ENCODE measurements around the gene AHNAK.
A peak's percentile ranks its signal among the peaks of the same experiment; 100 is the strongest.

AHNAK gene

DNA sequence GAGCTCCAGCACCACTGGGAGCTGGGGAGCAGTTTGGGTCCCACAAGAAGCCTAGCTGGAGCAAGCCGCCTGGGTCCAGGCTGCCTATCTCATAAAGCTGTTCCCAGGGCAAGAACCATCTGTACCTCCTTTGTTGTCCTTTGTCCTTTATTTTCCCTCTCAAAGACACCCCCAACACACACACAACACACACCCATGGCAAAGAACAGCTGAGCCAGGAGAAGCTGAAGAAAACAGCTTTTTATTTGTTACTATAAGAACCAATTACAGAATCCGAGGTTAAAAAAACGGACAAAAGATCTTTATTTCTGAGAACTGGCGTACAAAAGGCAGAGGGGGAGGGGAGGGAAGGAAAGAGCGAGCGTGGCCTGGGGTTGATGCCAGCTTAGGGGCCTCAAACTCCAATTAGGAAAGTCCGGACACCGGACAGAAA lies 46.4 kb upstream of the AHNAK start:
- TF ChIP-seq, protein P1, sequence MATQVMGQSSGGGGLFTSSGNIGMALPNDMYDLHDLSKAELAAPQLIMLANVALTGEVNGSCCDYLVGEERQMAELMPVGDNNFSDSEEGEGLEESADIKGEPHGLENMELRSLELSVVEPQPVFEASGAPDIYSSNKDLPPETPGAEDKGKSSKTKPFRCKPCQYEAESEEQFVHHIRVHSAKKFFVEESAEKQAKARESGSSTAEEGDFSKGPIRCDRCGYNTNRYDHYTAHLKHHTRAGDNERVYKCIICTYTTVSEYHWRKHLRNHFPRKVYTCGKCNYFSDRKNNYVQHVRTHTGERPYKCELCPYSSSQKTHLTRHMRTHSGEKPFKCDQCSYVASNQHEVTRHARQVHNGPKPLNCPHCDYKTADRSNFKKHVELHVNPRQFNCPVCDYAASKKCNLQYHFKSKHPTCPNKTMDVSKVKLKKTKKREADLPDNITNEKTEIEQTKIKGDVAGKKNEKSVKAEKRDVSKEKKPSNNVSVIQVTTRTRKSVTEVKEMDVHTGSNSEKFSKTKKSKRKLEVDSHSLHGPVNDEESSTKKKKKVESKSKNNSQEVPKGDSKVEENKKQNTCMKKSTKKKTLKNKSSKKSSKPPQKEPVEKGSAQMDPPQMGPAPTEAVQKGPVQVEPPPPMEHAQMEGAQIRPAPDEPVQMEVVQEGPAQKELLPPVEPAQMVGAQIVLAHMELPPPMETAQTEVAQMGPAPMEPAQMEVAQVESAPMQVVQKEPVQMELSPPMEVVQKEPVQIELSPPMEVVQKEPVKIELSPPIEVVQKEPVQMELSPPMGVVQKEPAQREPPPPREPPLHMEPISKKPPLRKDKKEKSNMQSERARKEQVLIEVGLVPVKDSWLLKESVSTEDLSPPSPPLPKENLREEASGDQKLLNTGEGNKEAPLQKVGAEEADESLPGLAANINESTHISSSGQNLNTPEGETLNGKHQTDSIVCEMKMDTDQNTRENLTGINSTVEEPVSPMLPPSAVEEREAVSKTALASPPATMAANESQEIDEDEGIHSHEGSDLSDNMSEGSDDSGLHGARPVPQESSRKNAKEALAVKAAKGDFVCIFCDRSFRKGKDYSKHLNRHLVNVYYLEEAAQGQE (IDR thresholded peaks at IDR 0.05; ENCODE audit: low read depth), result no peak
- TF ChIP-seq TAF1 (IDR thresholded peaks at IDR 0.05; ENCODE audit: low read depth) (no peak), EP300 (IDR thresholded peaks at IDR 0.05; ENCODE audit: borderline replicate concordance) (no peak), ZBTB7A (IDR thresholded peaks at IDR 0.05; ENCODE audit: low read depth) (no peak), TCF12 (IDR thresholded peaks at IDR 0.05; ENCODE audit: low read depth) (no peak), YY1 (IDR thresholded peaks at IDR 0.05; ENCODE audit: low read depth) (no peak), EGR1 (IDR thresholded peaks at IDR 0.05) (no peak), CEBPB (IDR thresholded peaks at IDR 0.05) (no peak)
- TF ChIP-seq, protein P2, sequence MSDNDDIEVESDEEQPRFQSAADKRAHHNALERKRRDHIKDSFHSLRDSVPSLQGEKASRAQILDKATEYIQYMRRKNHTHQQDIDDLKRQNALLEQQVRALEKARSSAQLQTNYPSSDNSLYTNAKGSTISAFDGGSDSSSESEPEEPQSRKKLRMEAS (IDR thresholded peaks at IDR 0.05), result no peak
- TF ChIP-seq, protein P3, sequence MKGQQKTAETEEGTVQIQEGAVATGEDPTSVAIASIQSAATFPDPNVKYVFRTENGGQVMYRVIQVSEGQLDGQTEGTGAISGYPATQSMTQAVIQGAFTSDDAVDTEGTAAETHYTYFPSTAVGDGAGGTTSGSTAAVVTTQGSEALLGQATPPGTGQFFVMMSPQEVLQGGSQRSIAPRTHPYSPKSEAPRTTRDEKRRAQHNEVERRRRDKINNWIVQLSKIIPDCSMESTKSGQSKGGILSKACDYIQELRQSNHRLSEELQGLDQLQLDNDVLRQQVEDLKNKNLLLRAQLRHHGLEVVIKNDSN (IDR thresholded peaks at IDR 0.05), result no peak

DNA sequence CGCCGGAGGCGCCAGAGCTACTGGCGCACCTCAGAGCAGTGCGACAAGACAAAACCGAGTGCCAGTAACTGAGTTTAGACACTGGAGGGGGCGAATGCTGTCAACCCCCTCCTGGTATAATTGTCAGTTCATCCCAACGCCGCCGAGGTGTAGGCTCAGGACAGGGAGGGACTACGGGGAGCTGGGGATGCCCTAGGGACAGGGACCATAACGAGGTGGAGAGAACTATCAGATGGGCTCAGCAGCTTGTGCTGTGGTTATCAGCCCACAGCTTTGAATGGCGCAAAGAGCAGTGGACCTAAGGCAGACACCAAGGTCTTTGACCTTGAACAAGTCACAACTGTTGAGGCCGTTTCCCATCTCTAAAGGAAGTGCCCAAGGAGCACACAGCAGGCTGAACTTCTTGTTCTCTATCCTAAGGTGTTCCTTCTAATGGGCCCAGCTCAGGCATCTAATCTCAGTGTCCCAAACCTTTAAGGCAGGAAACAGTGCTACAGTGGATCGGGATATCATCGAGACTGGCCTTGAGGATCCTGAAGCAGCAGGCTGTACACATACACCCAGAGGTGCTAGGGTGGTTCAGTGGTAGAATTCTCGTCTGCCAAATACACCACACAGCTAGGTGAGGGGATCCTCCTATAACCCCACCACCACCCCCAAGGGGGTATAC lies 45.7 kb upstream of the AHNAK start:
- TF ChIP-seq, protein P3 (IDR thresholded peaks at IDR 0.05), result no peak
- TF ChIP-seq EP300 (IDR thresholded peaks at IDR 0.05; ENCODE audit: borderline replicate concordance), result no peak
- no peak for TF ChIP-seq RAD21 (IDR thresholded peaks at IDR 0.05; ENCODE audit: low read depth)
- TF ChIP-seq CREB1 (IDR thresholded peaks at IDR 0.05; ENCODE audit: low read depth), result no peak
- TF ChIP-seq CEBPB (IDR thresholded peaks at IDR 0.05), result no peak
- TF ChIP-seq TEAD4 (IDR thresholded peaks at IDR 0.05), result no peak
- TF ChIP-seq TAF1 (IDR thresholded peaks at IDR 0.05; ENCODE audit: low read depth), result no peak
- no peak for TF ChIP-seq FOXM1 (IDR thresholded peaks at IDR 0.05; ENCODE audit: borderline replicate concordance, low read depth)
- TF ChIP-seq TCF12 (IDR thresholded peaks at IDR 0.05; ENCODE audit: low read depth), result no peak
- TF ChIP-seq EGR1 (IDR thresholded peaks at IDR 0.05), result no peak
- no peak for TF ChIP-seq NFIC (IDR thresholded peaks at IDR 0.05)
- TF ChIP-seq, protein P1 (IDR thresholded peaks at IDR 0.05; ENCODE audit: low read depth), result no peak

DNA sequence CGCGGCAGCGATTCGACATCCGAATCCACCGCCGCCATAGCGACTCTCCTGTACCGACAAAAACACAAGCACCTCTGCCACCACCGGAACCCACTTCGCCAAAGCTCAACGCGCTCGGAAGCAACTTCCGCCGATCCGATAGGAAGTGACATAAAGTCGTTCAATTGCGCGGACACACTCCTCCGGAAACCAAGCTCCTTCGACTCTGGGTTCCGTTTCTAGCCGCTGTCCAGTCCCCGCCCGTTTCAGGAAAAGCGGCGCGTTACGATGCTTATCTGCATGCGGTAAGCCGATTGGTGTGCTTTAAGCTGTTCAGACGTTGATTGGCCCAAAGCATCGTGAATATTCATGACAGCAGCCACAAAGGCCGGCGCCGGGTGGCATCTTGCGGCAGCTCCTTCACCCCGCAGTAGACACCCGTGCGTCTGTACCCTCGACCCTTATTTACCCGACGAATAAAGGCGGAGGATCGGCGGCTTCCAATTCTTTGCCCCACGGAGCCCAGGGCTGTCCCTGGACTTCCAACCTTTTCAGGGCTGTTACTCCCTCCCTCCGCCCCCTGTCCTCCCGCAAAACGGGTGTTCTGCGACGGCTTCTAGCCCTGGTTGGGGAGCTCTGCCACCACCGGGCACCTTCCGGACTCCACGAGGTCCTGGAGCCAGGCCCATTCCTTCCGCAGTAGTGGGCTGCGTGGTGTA lies 45.0 kb upstream of the AHNAK start, which contains the start of gene TUT1:
TSS of gene TUT1 (minus strand) at position 76 of the 698 bp plus-strand sequence. CDS start at position 38, 38 bp downstream.
- TF ChIP-seq TCF12 (IDR thresholded peaks at IDR 0.05; ENCODE audit: low read depth) (peak; percentile 61; the same call in 1 of the 2 replicates), ZBTB7A (IDR thresholded peaks at IDR 0.05; ENCODE audit: low read depth) (no peak; the same call in 1 of the 2 replicates), RAD21 (IDR thresholded peaks at IDR 0.05; ENCODE audit: low read depth) (no peak; the same call in 1 of the 2 replicates), NFIC (IDR thresholded peaks at IDR 0.05) (peak; percentile 43; the same call in 1 of the 2 replicates), EP300 (IDR thresholded peaks at IDR 0.05; ENCODE audit: borderline replicate concordance) (peak; percentile 36; the same call in 1 of the 2 replicates), TAF1 (IDR thresholded peaks at IDR 0.05; ENCODE audit: low read depth) (peak; percentile 69), YY1 (IDR thresholded peaks at IDR 0.05; ENCODE audit: low read depth) (peak; percentile 73; the same call in 1 of the 2 replicates), CREB1 (IDR thresholded peaks at IDR 0.05; ENCODE audit: low read depth) (peak; percentile 93), TEAD4 (IDR thresholded peaks at IDR 0.05) (no peak; the same call in 1 of the 2 replicates), CEBPB (IDR thresholded peaks at IDR 0.05) (0 out of 2 replicates have a peak, but pooled peaks have one; percentile 31), FOXM1 (IDR thresholded peaks at IDR 0.05; ENCODE audit: borderline replicate concordance, low read depth) (0 out of 2 replicates have a peak, but pooled peaks have one; percentile 33), EGR1 (IDR thresholded peaks at IDR 0.05) (no peak)
- TF ChIP-seq, protein P2 (IDR thresholded peaks at IDR 0.05), result peak; percentile 64; the same call in 1 of the 2 replicates
- TF ChIP-seq, protein P1 (IDR thresholded peaks at IDR 0.05; ENCODE audit: low read depth), result peak; percentile 68
- TF ChIP-seq, protein P3 (IDR thresholded peaks at IDR 0.05), result peak; percentile 69

All from Ishikawa (cell line).